Trophoblast cell (in vitro differentiated cells and primary cell): Measurements from ENCODE around the gene BNC2.
A peak's percentile ranks its signal among the peaks of the same experiment; 100 is the strongest.

ENCODE experiments used
- DNase-seq, 2 donors: peaks; one replicate each; pipeline ENCODE4 v3.0.0-alpha.2; 2016
- H2AFZ ChIP-seq: 2 replicates; pipeline ENCODE4 v1.6.1; 2013; ENCODE audit warnings: low read length, moderate library complexity, mild to moderate bottlenecking; ENCODE audit not compliant: insufficient read depth, poor library complexity
- H2AK5ac ChIP-seq: 2 replicates; pipeline ENCODE4 v1.6.1; 2013; ENCODE audit warnings: mild to moderate bottlenecking, low read length
- H2BK120ac ChIP-seq: 2 replicates; pipeline ENCODE4 v1.6.1; 2013; ENCODE audit warnings: low read length, mild to moderate bottlenecking, moderate library complexity; ENCODE audit not compliant: insufficient read depth, poor library complexity
- H2BK12ac ChIP-seq: 2 replicates; pipeline ENCODE4 v1.6.1; 2013; ENCODE audit warnings: mild to moderate bottlenecking, low read length, moderate library complexity
- H2BK5ac ChIP-seq: 2 replicates; pipeline ENCODE4 v1.6.1; 2013; ENCODE audit warnings: low read length, low read depth, moderate library complexity, mild to moderate bottlenecking; ENCODE audit not compliant: poor library complexity
- H3K14ac ChIP-seq: 2 replicates; pipeline ENCODE4 v1.6.1; 2013; ENCODE audit warnings: mild to moderate bottlenecking, low read length
- H3K18ac ChIP-seq: 2 replicates; pipeline ENCODE4 v1.6.1; 2013; ENCODE audit warnings: mild to moderate bottlenecking, low read length
- H3K23ac ChIP-seq: 2 replicates; pipeline ENCODE4 v1.6.1; 2013; ENCODE audit warnings: low read length
- H3K27ac ChIP-seq: 2 replicates; pipeline ENCODE4 v1.5.1; 2013; ENCODE audit warnings: low read depth, mild to moderate bottlenecking, inconsistent platforms, low read length, moderate library complexity
- H3K27me3 ChIP-seq: 2 replicates; pipeline ENCODE4 v1.6.1; 2013; ENCODE audit warnings: inconsistent platforms, mild to moderate bottlenecking, low read length, moderate library complexity; ENCODE audit not compliant: insufficient read depth
- H3K36me3 ChIP-seq, 2 experiments: 1 replicate in 1 of 2; 2 replicates in 1 of 2; pipeline ENCODE4 v1.6.1; 2013; ENCODE audit warnings: low read length in 2 of 2, mild to moderate bottlenecking in 2 of 2, moderate library complexity in 1 of 2; ENCODE audit not compliant: insufficient read depth in 2 of 2, control insufficient read depth in 1 of 2
- H3K4ac ChIP-seq: 2 replicates; pipeline ENCODE4 v1.6.1; 2013; ENCODE audit warnings: low read depth, mild to moderate bottlenecking, low read length, moderate library complexity
- H3K4me1 ChIP-seq, 2 experiments: 1 replicate in 1 of 2; 2 replicates in 1 of 2; pipeline ENCODE4 v1.6.1; 2013; ENCODE audit warnings: low read length in 2 of 2, mild to moderate bottlenecking in 2 of 2, moderate library complexity in 1 of 2; ENCODE audit not compliant: insufficient read depth in 2 of 2, control insufficient read depth in 1 of 2
- H3K4me2 ChIP-seq: 2 replicates; pipeline ENCODE4 v1.6.1; 2013; ENCODE audit warnings: inconsistent platforms, mild to moderate bottlenecking, low read length, moderate library complexity
- H3K4me3 ChIP-seq: 2 replicates; pipeline ENCODE4 v1.5.1; 2013; ENCODE audit warnings: mild to moderate bottlenecking, low read depth, low read length, inconsistent platforms
- H3K79me1 ChIP-seq: one replicate; pipeline ENCODE4 v1.6.1; 2013; ENCODE audit warnings: low read length
- H3K79me2 ChIP-seq: 2 replicates; pipeline ENCODE4 v1.6.1; 2013; ENCODE audit warnings: low read length, mild to moderate bottlenecking; ENCODE audit not compliant: control insufficient read depth, insufficient read depth, poor library complexity
- H3K9ac ChIP-seq: 2 replicates; pipeline ENCODE4 v1.6.1; 2013; ENCODE audit warnings: mild to moderate bottlenecking, low read length
- H3K9me3 ChIP-seq: 2 replicates; pipeline ENCODE4 v1.6.1; 2013; ENCODE audit warnings: low read depth, mild to moderate bottlenecking, control low read depth, inconsistent platforms, low read length; ENCODE audit not compliant: insufficient read depth
- H4K12ac ChIP-seq: 2 replicates; pipeline ENCODE4 v1.6.1; 2013; ENCODE audit warnings: low read depth, mild to moderate bottlenecking, low read length, moderate library complexity
- H4K8ac ChIP-seq: 2 replicates; pipeline ENCODE4 v1.6.1; 2013; ENCODE audit warnings: low read depth, mild to moderate bottlenecking, low read length, moderate library complexity
- H4K91ac ChIP-seq: one replicate; pipeline ENCODE4 v1.6.1; 2013; ENCODE audit warnings: low read depth, mild to moderate bottlenecking, low read length, moderate library complexity
- WGBS: extraction: QIAGEN DNeasy Blood & Tissue Kit; methylation state at CpG from one replicate; pipeline ENCODE4 v1.1.7; 2013; ENCODE audit warnings: missing lambda C conversion rate; ENCODE audit not compliant: insufficient read length, insufficient coverage; ENCODE audit errors: extremely low coverage; 5-methylcytosine and 5-hydroxymethylcytosine counted together

The BNC2 gene

DNA sequence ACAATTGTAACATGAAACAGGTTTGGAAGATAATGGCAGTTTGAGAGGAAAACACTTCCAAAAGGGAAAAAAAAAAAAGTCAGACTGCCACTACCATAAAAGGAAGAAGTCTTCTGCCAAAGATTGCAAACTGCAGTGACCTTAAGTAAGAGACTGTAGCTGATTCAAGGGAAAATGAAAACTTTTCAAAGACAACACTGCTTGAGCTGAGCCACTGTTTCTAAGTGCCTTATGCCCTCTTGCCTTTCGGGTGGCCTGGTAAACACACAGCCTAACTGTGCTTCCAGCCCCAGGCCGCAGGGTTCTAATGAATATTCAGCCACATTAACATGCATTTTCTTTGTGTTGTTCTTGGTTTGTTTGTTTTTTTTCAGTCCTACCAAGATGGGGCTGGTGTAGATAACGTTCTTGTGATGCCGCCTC lies 354.6 kb downstream of the BNC2 start:
- Histone ChIP-seq H3K18ac (no peak overlapping the region), H3K4me2 (no peak overlapping the region), H3K36me3 (no peaks in the 10 kb centered on the region), H3K4ac (no peak overlapping the region), H2BK5ac (peak overlapping the region; percentile 58), H3K23ac (no peak overlapping the region), H4K91ac (peak overlapping the region; percentile 8), H4K8ac (peak overlapping the region; percentile 11), H3K79me2 (no peaks in the 10 kb centered on the region), H3K9ac (no peak overlapping the region), H2AFZ (no peak overlapping the region), H3K4me1 (peaks cover 9% of the 10 kb centered on the region in 2 experiments), H3K79me1 (peaks cover 5% of the 10 kb centered on the region), H3K4me3 (no peak overlapping the region), H2BK12ac (no peak overlapping the region), H2BK120ac (no peak overlapping the region), H3K27ac (peak overlapping the region; percentile 76), H3K9me3 (no peaks in the 10 kb centered on the region), H3K14ac (no peak overlapping the region), H3K27me3 (no peaks in the 10 kb centered on the region), H4K12ac (no peak overlapping the region), H2AK5ac (no peak overlapping the region)
- no CpG with 5 or more reads among the region's 4 CpGs for WGBS
- DNase-seq, result peak in 1 of 2 donors; percentile 6

DNA sequence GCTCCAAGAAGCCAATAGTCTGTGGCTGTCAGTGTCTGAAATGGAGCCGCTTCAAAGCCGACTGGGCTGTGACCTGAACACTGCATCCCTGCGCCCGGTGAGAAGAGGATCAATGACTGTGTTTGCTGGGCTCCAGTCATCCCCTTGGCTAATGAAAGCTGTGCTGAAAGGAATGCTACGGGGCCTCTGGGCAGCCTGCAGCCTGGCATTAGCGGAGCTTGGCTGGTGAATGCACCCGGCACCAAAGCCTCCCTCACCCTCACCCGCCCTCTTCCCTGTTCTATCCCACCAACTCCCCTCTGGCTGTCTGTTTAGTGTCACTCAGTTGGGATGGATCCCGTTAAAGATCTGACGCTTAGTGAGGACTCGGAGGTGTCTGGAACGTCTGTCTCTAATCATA lies 355.3 kb downstream of the BNC2 start:
- Histone ChIP-seq H3K27ac (peak overlapping the region; percentile 44), H3K9me3 (no peaks in the 10 kb centered on the region), H3K79me2 (no peaks in the 10 kb centered on the region), H3K4ac (no peak overlapping the region), H2AFZ (no peak overlapping the region), H3K4me2 (peak overlapping the region; percentile 21), H3K14ac (no peak overlapping the region), H3K27me3 (no peaks in the 10 kb centered on the region), H3K18ac (no peak overlapping the region), H2BK120ac (no peak overlapping the region), H4K8ac (no peak overlapping the region), H2BK5ac (peak overlapping the region; percentile 4), H4K12ac (no peak overlapping the region), H3K36me3 (no peaks in the 10 kb centered on the region), H2BK12ac (no peak overlapping the region), H3K4me1 (peaks cover 9% of the 10 kb centered on the region in 2 experiments), H2AK5ac (no peak overlapping the region), H3K9ac (no peak overlapping the region), H3K4me3 (no peak overlapping the region), H4K91ac (no peak overlapping the region), H3K79me1 (peaks cover 5% of the 10 kb centered on the region), H3K23ac (no peak overlapping the region)
- no peak for DNase-seq
- no CpG with 5 or more reads among the region's 12 CpGs for WGBS

DNA sequence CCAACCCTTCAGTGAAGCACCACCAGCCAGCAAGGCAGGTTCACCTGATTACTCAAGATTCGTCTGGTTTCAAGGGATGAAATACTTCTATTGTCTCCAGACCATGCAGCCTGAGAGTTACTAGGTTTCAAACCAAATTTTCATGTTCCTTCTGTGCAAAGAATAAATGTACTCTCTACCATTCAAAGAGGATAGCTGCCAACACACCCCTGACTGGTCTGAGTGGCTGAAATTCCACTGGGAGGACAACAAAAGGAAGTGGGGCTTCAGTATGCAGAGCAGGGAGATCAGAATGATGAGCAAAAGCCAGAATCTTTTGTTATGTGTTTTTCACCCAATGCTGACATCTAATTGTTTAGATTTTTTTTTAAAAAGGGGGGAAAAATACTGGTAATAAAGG lies 356.3 kb downstream of the BNC2 start:
- Histone ChIP-seq H3K36me3 (no peaks in the 10 kb centered on the region), H3K79me1 (peaks cover 4% of the 10 kb centered on the region), H4K12ac (no peak overlapping the region), H3K9ac (no peak overlapping the region), H2AK5ac (no peak overlapping the region), H3K27ac (no peak overlapping the region), H2AFZ (no peak overlapping the region), H3K4me3 (no peak overlapping the region), H4K91ac (no peak overlapping the region), H3K23ac (no peak overlapping the region), H3K4me1 (peaks cover 6 to 8% of the 10 kb centered on the region in 2 experiments), H2BK12ac (no peak overlapping the region), H3K14ac (no peak overlapping the region), H3K4ac (no peak overlapping the region), H3K9me3 (no peaks in the 10 kb centered on the region), H3K18ac (no peak overlapping the region), H3K79me2 (no peaks in the 10 kb centered on the region), H3K27me3 (no peaks in the 10 kb centered on the region), H2BK120ac (no peak overlapping the region), H3K4me2 (no peak overlapping the region), H2BK5ac (no peak overlapping the region), H4K8ac (no peak overlapping the region)
- DNase-seq, result no peak
- no CpG with 5 or more reads among the region's 1 CpG for WGBS

DNA sequence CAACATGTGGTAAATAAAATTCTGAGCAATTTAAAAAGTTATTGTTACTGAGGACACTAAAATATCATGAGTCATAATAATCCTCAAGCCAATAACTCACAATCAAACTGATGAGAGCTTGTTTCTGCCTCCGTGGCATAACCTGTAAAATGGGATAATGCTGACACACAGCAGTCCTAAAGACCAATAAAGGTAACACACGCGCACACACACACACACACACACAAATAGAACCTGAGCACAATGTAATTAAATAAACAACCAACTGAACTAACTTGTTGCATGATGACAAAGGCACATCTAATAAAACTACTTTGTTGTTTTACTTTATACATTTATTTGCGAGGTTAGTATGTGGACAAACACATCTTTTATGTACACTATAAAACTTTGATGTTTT lies 358.2 kb downstream of the BNC2 start:
- Histone ChIP-seq H3K79me2 (no peaks in the 10 kb centered on the region), H3K9ac (no peak overlapping the region), H2BK12ac (no peak overlapping the region), H4K8ac (no peak overlapping the region), H3K4me3 (no peak overlapping the region), H3K4me2 (no peak overlapping the region), H2BK120ac (no peak overlapping the region), H2AK5ac (no peak overlapping the region), H2BK5ac (no peak overlapping the region), H3K18ac (no peak overlapping the region), H4K91ac (no peak overlapping the region), H3K14ac (no peak overlapping the region), H3K4ac (no peak overlapping the region), H3K23ac (no peak overlapping the region), H3K36me3 (no peaks in the 10 kb centered on the region), H4K12ac (no peak overlapping the region), H3K27ac (no peak overlapping the region), H3K79me1 (peaks cover 4% of the 10 kb centered on the region), H3K9me3 (no peaks in the 10 kb centered on the region), H3K4me1 (peaks cover 6 to 8% of the 10 kb centered on the region in 2 experiments), H3K27me3 (no peaks in the 10 kb centered on the region), H2AFZ (no peak overlapping the region)
- no peak for DNase-seq
- WGBS, result no CpG with 5 or more reads among the region's 4 CpGs
